HCT116 (cell line): ENCODE measurements around the gene KIAA0232. TPM values are rescaled to one million over a fixed set of nuclear protein-coding genes. Genes with fewer than 3 reads are reported as not detected.

ENCODE experiments used
- ATAC-seq: fragments of 200-7000 bp; cut with Tn5 transposase; 2 replicates; pipeline ENCODE4 v1.9.1; 2020; ENCODE audit warnings: mild to moderate bottlenecking, moderate library complexity
- BruUV-seq: library from RNA; stranded (reverse); fragments of 400-500 nt; replicated peaks from 2 replicates; lab custom pipeline; 2021; lab: Mats Ljungman, UMichigan
- CTCF ChIA-PET: fragments of 300-600 bp; sonication (Branson Sonifier 250); formaldehyde crosslinking; loops from one replicate; lab custom pipeline; 2021; ENCODE audit warnings: antibody characterized with exemption; lab: Charles Lee
- POLR2A ChIA-PET: fragments of 300-600, 350-600 bp; sonication (Branson Sonifier 250); formaldehyde crosslinking; loops from one replicate; lab custom pipeline; 2021; ENCODE audit warnings: antibody characterized with exemption; lab: Charles Lee
- RAD21 ChIA-PET, 2 experiments: fragments of 300-600 bp; sonication (Branson Sonifier 250); formaldehyde crosslinking; loops; one replicate each; lab custom pipeline; 2023; ENCODE audit warnings: low total read pairs in 2 of 2; ENCODE audit not compliant: uncharacterized antibody in 2 of 2, unreplicated experiment in 2 of 2, low non-redundant PET in 1 of 2; lab: Charles Lee
- DNase-seq: peaks from one replicate; pipeline ENCODE4 v3.0.0-alpha.2; 2010; ENCODE audit warnings: low read depth, low spot score
- H2AFZ ChIP-seq: fragments of 200-600 bp; shearing (Covaris generic), sonication (generic); 2 replicates; pipeline ENCODE4 v1.6.1; 2017; ENCODE audit warnings: low read depth, mixed run types, mixed read lengths, antibody characterized with exemption, low read length; ENCODE audit not compliant: poor library complexity, severe bottlenecking
- H3K27ac ChIP-seq: 2 replicates; pipeline ENCODE4 v1.5.1; 2012; ENCODE audit warnings: low read depth, low read length
- H3K27me3 ChIP-seq: fragments of 200-600 bp; sonication (generic); 2 replicates; pipeline ENCODE4 v1.6.1; 2016; ENCODE audit warnings: mixed run types, low read length, mixed read lengths; ENCODE audit not compliant: insufficient read depth
- H3K36me3 ChIP-seq, 2 experiments: fragments of 200-500 bp in 1 of 2; fragments of 200-600 bp in 1 of 2; sonication (Bioruptor generic) in 1 of 2; sonication (generic) in 1 of 2; 2 replicates each; pipeline versions ENCODE4 v1.5.1 to v1.6.1; 2014 to 2016; ENCODE audit warnings: low read length in 2 of 2, inconsistent platforms in 1 of 2, mixed read lengths in 1 of 2, mixed run types in 1 of 2; ENCODE audit not compliant: insufficient read depth in 2 of 2, control insufficient read depth in 1 of 2
- H3K4me1 ChIP-seq, 2 experiments: fragments of 200-600 bp in 1 of 2; sonication (generic) in 1 of 2; 2 replicates each; pipeline versions ENCODE4 v1.5.1 to v1.6.1; 2012 to 2017; ENCODE audit warnings: low read length in 2 of 2, inconsistent platforms in 1 of 2, mild to moderate bottlenecking in 1 of 2, mixed read lengths in 1 of 2, mixed run types in 1 of 2, moderate library complexity in 1 of 2; ENCODE audit not compliant: insufficient read depth in 2 of 2, control insufficient read depth in 1 of 2
- H3K4me2 ChIP-seq: fragments of 200-600 bp; sonication (generic); 2 replicates; pipeline ENCODE4 v1.6.1; 2017; ENCODE audit warnings: mixed run types, low read length, mixed read lengths
- H3K4me3 ChIP-seq, 2 experiments: fragments of 200-600 bp in 1 of 2; sonication (generic) in 1 of 2; replicated peaks in 1 of 2; 2 replicates each; pipeline ENCODE4 v1.5.1; 2011 to 2016; ENCODE audit warnings: low read length in 2 of 2, control low read depth in 1 of 2, low read depth in 1 of 2, mild to moderate bottlenecking in 1 of 2, mixed read lengths in 1 of 2, mixed run types in 1 of 2
- H3K79me2 ChIP-seq: fragments of 200-600 bp; sonication (generic); 2 replicates; pipeline ENCODE4 v1.6.1; 2017; ENCODE audit warnings: mild to moderate bottlenecking, mixed run types, low read length, moderate library complexity, mixed read lengths; ENCODE audit not compliant: insufficient read depth
- H3K9ac ChIP-seq: fragments of 200-600 bp; sonication (generic); 2 replicates; pipeline ENCODE4 v1.6.1; 2016; ENCODE audit warnings: low read length, mixed read lengths
- H3K9me2 ChIP-seq: fragments of 200-600 bp; sonication (generic), shearing (Covaris generic); 2 replicates; pipeline ENCODE4 v1.6.1; 2017; ENCODE audit warnings: mixed run types, mild to moderate bottlenecking, moderate library complexity; ENCODE audit not compliant: insufficient read depth
- H3K9me3 ChIP-seq, 2 experiments: fragments of 200-500 bp in 1 of 2; fragments of 200-600 bp in 1 of 2; sonication (Bioruptor generic) in 1 of 2; sonication (generic) in 1 of 2; 2 replicates each; pipeline ENCODE4 v1.6.1; 2014 to 2017; ENCODE audit warnings: low read length in 2 of 2, mixed read lengths in 2 of 2, inconsistent platforms in 1 of 2, low read depth in 1 of 2, mild to moderate bottlenecking in 1 of 2, mixed run types in 1 of 2, moderate library complexity in 1 of 2; ENCODE audit not compliant: control insufficient read depth in 1 of 2, insufficient read depth in 1 of 2
- H4K20me1 ChIP-seq: fragments of 200-600 bp; sonication (generic), shearing (Covaris generic); 2 replicates; pipeline ENCODE4 v1.6.1; 2017; ENCODE audit warnings: mixed run types, mild to moderate bottlenecking, moderate library complexity; ENCODE audit not compliant: insufficient read depth
- CBX3 ChIP-seq: IDR thresholded peaks from 2 replicates; pipeline ENCODE4 v1.6.1; 2012; ENCODE audit warnings: low read depth
- CEBPB ChIP-seq: IDR thresholded peaks from 2 replicates; pipeline ENCODE4 v1.6.1; 2012; ENCODE audit warnings: low read depth
- ELF1 ChIP-seq: IDR thresholded peaks from 2 replicates; pipeline ENCODE4 v1.6.1; 2012; ENCODE audit warnings: low read depth, borderline replicate concordance
- EZH2 ChIP-seq: fragments of 200-600 bp; sonication (generic); IDR thresholded peaks from 2 replicates; pipeline ENCODE4 v1.6.1; 2017; ENCODE audit warnings: antibody characterized with exemption, mixed run types
- JUND ChIP-seq: IDR thresholded peaks from 2 replicates; pipeline ENCODE4 v1.6.1; 2012
- SIN3A ChIP-seq: IDR thresholded peaks from 2 replicates; pipeline ENCODE4 v1.6.1; 2012; ENCODE audit warnings: low read depth
- ZNF274 ChIP-seq: fragments of 200-500 bp; sonication (Bioruptor generic); IDR thresholded peaks from 2 replicates; pipeline ENCODE4 v1.6.1; 2014; ENCODE audit warnings: mild to moderate bottlenecking, low read depth, low read length, inconsistent platforms
- intact Hi-C: fragments of 100-400 bp; cut with micrococcal nuclease; formaldehyde crosslinking; loops from 2 replicates; pipeline ENCODE4 v1.10.0; 2022
- total RNA-seq: library from RNA; stranded (reverse); gene quantifications from one replicate; pipeline ENCODE4 v1.2.1, GENCODE V29; 2021; ENCODE audit not compliant: unreplicated experiment
- TF ChIP-seq, protein P1 (sequence below): IDR thresholded peaks from 2 replicates; pipeline ENCODE4 v1.6.1; 2012; ENCODE audit warnings: low read depth
- TF ChIP-seq, protein P2 (sequence below), 3 experiments: fragments of 200-600 bp in 1 of 3; sonication (generic) in 1 of 3; IDR thresholded peaks in 2 of 3; conservative IDR thresholded peaks in 1 of 3; 2 replicates each; pipeline ENCODE4 v1.5.1; 2012 to 2017; ENCODE audit warnings: low read depth in 2 of 3, low read length in 2 of 3, antibody characterized with exemption in 1 of 3, borderline replicate concordance in 1 of 3, control low read depth in 1 of 3, mild to moderate bottlenecking in 1 of 3, mixed read lengths in 1 of 3, mixed run types in 1 of 3, moderate library complexity in 1 of 3; ENCODE audit not compliant: insufficient read depth in 1 of 3
- TF ChIP-seq, protein P3 (sequence below): IDR thresholded peaks from 2 replicates; pipeline ENCODE4 v1.6.1; 2012

Gene KIAA0232
- total RNA-seq, 1 experiment from 2014 or later, result 18.1 TPM

- Histone ChIP-seq H2AFZ (no peak overlapping the region), H3K9ac (no peak overlapping the region), H3K27me3 (no peaks in the 10 kb centered on the region), H3K4me2 (no peak overlapping the region), H3K27ac (no peak overlapping the region), H3K9me2 (no peaks in the 10 kb centered on the region), H3K4me3 (no peak overlapping the region), H3K79me2 (no peaks in the 10 kb centered on the region), H3K36me3 (no peaks in the 10 kb centered on the region), H3K4me1 (no peaks in the 10 kb centered on the region), H4K20me1 (no peaks in the 10 kb centered on the region), H3K9me3 (peaks cover 0 to 4% of the 10 kb centered on the region in 2 experiments; a peak in 2 of 4 replicates)
- ATAC-seq, result no peak
- no TSS peak for BruUV-seq
- RAD21 ChIA-PET, result no interaction called here
- intact Hi-C loops, result no loop called here
- POLR2A ChIA-PET, result no interaction called here
- TF ChIP-seq ZNF274 (no peak), SIN3A (no peak), EZH2 (no peak), ELF1 (no peak), CEBPB (no peak), CBX3 (no peak), JUND (no peak)
- TF ChIP-seq, protein P1, sequence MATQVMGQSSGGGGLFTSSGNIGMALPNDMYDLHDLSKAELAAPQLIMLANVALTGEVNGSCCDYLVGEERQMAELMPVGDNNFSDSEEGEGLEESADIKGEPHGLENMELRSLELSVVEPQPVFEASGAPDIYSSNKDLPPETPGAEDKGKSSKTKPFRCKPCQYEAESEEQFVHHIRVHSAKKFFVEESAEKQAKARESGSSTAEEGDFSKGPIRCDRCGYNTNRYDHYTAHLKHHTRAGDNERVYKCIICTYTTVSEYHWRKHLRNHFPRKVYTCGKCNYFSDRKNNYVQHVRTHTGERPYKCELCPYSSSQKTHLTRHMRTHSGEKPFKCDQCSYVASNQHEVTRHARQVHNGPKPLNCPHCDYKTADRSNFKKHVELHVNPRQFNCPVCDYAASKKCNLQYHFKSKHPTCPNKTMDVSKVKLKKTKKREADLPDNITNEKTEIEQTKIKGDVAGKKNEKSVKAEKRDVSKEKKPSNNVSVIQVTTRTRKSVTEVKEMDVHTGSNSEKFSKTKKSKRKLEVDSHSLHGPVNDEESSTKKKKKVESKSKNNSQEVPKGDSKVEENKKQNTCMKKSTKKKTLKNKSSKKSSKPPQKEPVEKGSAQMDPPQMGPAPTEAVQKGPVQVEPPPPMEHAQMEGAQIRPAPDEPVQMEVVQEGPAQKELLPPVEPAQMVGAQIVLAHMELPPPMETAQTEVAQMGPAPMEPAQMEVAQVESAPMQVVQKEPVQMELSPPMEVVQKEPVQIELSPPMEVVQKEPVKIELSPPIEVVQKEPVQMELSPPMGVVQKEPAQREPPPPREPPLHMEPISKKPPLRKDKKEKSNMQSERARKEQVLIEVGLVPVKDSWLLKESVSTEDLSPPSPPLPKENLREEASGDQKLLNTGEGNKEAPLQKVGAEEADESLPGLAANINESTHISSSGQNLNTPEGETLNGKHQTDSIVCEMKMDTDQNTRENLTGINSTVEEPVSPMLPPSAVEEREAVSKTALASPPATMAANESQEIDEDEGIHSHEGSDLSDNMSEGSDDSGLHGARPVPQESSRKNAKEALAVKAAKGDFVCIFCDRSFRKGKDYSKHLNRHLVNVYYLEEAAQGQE, result no peak
- TF ChIP-seq, protein P2, sequence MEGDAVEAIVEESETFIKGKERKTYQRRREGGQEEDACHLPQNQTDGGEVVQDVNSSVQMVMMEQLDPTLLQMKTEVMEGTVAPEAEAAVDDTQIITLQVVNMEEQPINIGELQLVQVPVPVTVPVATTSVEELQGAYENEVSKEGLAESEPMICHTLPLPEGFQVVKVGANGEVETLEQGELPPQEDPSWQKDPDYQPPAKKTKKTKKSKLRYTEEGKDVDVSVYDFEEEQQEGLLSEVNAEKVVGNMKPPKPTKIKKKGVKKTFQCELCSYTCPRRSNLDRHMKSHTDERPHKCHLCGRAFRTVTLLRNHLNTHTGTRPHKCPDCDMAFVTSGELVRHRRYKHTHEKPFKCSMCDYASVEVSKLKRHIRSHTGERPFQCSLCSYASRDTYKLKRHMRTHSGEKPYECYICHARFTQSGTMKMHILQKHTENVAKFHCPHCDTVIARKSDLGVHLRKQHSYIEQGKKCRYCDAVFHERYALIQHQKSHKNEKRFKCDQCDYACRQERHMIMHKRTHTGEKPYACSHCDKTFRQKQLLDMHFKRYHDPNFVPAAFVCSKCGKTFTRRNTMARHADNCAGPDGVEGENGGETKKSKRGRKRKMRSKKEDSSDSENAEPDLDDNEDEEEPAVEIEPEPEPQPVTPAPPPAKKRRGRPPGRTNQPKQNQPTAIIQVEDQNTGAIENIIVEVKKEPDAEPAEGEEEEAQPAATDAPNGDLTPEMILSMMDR (IDR thresholded peaks at IDR 0.05 in 2 of 3, conservative IDR thresholded peaks at IDR 0.05 in 1 of 3; ENCODE audit: borderline replicate concordance in 1 of 3, insufficient read depth in 1 of 3, low read depth in 2 of 3, low read length in 2 of 3), result no peak
- TF ChIP-seq, protein P3, sequence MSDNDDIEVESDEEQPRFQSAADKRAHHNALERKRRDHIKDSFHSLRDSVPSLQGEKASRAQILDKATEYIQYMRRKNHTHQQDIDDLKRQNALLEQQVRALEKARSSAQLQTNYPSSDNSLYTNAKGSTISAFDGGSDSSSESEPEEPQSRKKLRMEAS, result no peak
- no peak for DNase-seq
- CTCF ChIA-PET, result no interaction called here
Observed at GRCh38 chr4:6892909-6893202, 110.3 kb downstream of the KIAA0232 start.
